ENCODE data around the gene PDE6A. TPM values are rescaled to one million over a fixed set of nuclear protein-coding genes. Genes with fewer than 3 reads are reported as not detected.
A peak's percentile ranks its signal among the peaks of the same experiment; 100 is the strongest.

The PDE6A gene
- total RNA-seq, 1 donor from 2014 or later: 0.12 TPM

DNA sequence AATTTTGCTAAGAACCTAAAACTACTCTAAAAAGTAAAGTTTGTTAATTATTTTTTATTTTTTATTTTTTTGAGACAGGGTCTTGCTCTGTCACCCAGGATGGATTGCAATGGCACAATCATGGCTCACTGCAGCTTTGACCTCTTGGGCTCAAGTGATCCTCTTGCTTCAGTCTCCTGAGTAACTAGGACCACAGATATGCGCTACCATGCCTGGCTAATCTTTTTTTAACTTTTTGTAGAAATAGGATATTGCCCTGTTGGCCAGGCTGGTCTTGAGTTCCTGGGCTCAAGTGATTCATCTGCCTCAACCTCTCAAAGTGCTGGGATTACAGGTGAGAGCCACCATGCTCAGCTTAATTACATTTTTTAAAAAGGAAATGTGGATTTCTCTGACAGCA, 45.8 kb downstream of the PDE6A start:
- Mint-ChIP-seq H3K4me3 (ENCODE audit: unreplicated experiment) (no peak overlapping the region), H3K36me3 (ENCODE audit: low read depth) (no peaks in the 10 kb centered on the region), H3K27ac (ENCODE audit: unreplicated experiment) (no peak overlapping the region), H3K9me3 (ENCODE audit: low read depth) (no peaks in the 10 kb centered on the region), H3K27me3 (ENCODE audit: low read depth) (no peaks in the 10 kb centered on the region), H3K4me1 (ENCODE audit: low read depth) (peaks cover 23% of the 10 kb centered on the region)
- TF ChIP-seq, protein P1, sequence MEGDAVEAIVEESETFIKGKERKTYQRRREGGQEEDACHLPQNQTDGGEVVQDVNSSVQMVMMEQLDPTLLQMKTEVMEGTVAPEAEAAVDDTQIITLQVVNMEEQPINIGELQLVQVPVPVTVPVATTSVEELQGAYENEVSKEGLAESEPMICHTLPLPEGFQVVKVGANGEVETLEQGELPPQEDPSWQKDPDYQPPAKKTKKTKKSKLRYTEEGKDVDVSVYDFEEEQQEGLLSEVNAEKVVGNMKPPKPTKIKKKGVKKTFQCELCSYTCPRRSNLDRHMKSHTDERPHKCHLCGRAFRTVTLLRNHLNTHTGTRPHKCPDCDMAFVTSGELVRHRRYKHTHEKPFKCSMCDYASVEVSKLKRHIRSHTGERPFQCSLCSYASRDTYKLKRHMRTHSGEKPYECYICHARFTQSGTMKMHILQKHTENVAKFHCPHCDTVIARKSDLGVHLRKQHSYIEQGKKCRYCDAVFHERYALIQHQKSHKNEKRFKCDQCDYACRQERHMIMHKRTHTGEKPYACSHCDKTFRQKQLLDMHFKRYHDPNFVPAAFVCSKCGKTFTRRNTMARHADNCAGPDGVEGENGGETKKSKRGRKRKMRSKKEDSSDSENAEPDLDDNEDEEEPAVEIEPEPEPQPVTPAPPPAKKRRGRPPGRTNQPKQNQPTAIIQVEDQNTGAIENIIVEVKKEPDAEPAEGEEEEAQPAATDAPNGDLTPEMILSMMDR (IDR thresholded peaks at IDR 0.05): no peak
- DNase-seq (ENCODE audit: low spot score): no peak

DNA sequence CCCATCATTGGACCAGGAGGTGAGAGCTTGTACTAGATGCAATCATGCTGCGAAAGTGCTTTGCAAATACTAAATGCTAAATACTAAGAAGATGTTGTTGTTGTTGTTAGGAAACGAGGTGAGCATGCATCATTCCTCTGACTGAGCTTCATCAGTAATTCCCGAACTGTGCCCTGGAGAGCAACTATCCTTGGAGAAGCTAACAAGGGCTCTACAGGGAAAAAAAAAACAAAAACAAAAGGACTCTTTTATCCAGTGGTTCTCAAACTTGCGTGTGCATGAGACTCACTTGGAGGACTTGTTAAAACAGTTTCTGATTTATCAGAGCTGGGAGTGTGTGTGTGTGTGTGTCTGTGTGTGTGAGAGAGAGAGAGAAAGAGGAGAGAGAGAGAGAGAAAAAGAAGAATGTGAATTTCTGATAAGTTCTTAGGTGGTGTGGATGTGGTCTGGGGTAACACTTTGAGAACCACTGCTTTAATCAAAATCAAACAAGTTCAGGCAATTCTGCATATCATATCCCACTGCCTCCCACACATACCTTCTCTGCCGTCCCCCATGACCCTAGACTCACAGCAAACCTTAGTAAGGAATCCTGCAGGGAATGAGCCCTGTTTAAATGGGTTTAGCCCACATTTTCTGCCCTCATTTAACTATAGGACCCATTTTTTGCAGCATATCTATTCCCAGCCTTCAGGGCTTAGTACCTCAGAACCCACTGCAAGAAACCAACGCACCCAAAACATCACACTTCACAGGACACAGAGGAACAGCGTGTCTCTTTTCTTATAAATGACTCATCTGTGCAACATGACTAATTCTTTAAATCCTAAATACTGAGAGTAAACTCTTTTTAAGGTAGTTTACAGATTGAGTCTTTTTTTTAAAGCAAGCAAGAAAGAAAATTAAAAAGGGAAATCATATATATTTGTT, 48.9 kb downstream of the PDE6A start:
- Mint-ChIP-seq H3K27ac (ENCODE audit: unreplicated experiment) (peak overlapping the region; percentile 83), H3K4me1 (ENCODE audit: low read depth) (peaks cover 26% of the 10 kb centered on the region), H3K9me3 (ENCODE audit: low read depth) (no peaks in the 10 kb centered on the region), H3K27me3 (ENCODE audit: low read depth) (no peaks in the 10 kb centered on the region), H3K4me3 (ENCODE audit: unreplicated experiment) (no peak overlapping the region), H3K36me3 (ENCODE audit: low read depth) (no peaks in the 10 kb centered on the region)
- TF ChIP-seq, protein P1 (IDR thresholded peaks at IDR 0.05): no peak
- no peak for DNase-seq (ENCODE audit: low spot score)

DNA sequence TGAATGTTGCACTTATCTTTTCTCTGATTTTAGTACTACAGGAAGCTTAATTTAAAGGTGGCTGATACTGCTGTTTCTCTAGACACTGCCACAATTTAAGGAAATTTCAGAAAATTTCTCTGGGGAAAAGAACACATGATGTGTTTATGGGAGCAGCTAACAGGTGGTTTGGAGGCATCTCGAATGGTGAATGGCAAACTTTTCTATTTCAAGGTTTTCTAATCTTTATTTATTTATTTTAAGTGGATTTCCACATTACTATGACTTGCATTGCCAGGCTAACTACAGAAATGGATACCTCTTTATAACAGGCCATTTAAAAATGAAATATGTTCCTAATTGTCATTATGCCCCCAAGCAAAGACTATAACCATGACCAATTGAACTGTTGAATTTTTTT, 50.4 kb downstream of the PDE6A start:
- no peak for DNase-seq (ENCODE audit: low spot score)
- TF ChIP-seq, protein P1 (IDR thresholded peaks at IDR 0.05): no peak
- Mint-ChIP-seq H3K27me3 (ENCODE audit: low read depth) (no peaks in the 10 kb centered on the region), H3K36me3 (ENCODE audit: low read depth) (no peaks in the 10 kb centered on the region), H3K9me3 (ENCODE audit: low read depth) (no peaks in the 10 kb centered on the region), H3K4me1 (ENCODE audit: low read depth) (peaks cover 26% of the 10 kb centered on the region), H3K27ac (ENCODE audit: unreplicated experiment) (no peak overlapping the region), H3K4me3 (ENCODE audit: unreplicated experiment) (no peak overlapping the region)

DNA sequence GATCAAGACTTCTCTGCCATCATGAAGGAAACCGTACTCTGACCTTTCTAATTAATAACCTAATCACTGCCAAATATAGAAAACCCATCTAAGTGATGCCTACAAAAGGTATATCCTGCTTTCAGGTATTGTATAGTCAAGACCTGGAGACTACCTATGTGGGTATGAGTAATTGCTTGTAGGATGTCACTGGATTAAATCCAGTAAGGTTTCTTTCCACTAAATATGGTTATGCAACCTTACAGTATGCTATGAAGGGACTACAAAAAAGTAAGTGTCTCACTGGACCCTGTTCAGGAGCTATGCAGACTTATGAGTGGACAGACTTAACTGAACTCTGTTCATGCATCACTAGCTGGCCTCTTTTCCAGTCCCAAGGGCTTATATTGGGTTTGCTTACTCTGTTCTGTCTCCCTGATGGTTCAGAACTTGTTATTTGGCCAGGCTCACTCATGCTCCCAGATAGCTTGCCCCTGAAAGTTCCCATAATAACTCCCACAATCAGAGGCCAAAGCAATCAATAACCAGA, 51.1 kb downstream of the PDE6A start:
- H3K36me3 Mint-ChIP-seq (ENCODE audit: low read depth): no peaks in the 10 kb centered on the region
- H3K4me1 Mint-ChIP-seq (ENCODE audit: low read depth): peaks cover 28% of the 10 kb centered on the region
- no peaks in the 10 kb centered on the region for H3K27me3 Mint-ChIP-seq (ENCODE audit: low read depth)
- H3K27ac Mint-ChIP-seq (ENCODE audit: unreplicated experiment): no peak overlapping the region
- H3K4me3 Mint-ChIP-seq (ENCODE audit: unreplicated experiment): no peak overlapping the region
- no peak for DNase-seq (ENCODE audit: low spot score)
- H3K9me3 Mint-ChIP-seq (ENCODE audit: low read depth): no peaks in the 10 kb centered on the region
- TF ChIP-seq, protein P1 (IDR thresholded peaks at IDR 0.05): no peak

DNA sequence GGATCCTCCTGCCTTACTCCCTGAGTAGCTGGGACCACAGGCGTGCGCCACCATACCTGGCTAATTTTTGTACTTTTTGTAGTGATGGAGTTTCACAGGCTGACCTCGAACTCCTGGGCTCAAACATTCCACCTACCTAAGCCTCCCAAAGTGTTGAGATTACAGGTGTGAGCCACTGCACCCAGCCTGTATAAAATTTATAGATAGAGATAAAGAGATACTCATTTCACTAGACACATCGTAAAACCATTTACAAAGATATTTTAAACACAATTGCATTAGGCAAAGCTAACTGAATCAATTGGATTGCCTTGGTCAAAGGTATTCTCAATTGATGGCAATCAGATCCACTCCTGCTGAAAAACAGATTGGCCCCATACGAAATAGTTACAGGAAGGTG, 52.0 kb downstream of the PDE6A start:
- Mint-ChIP-seq H3K27me3 (ENCODE audit: low read depth) (no peaks in the 10 kb centered on the region), H3K4me1 (ENCODE audit: low read depth) (peaks cover 34% of the 10 kb centered on the region)

More for the DNA sequence above, 52.0 kb downstream of the PDE6A start:
- TF ChIP-seq, protein P1 (IDR thresholded peaks at IDR 0.05): no peak
- H3K4me3 Mint-ChIP-seq (ENCODE audit: unreplicated experiment): no peak overlapping the region
- H3K27ac Mint-ChIP-seq (ENCODE audit: unreplicated experiment): no peak overlapping the region
- DNase-seq (ENCODE audit: low spot score): no peak
- H3K9me3 Mint-ChIP-seq (ENCODE audit: low read depth): no peaks in the 10 kb centered on the region
- no peaks in the 10 kb centered on the region for H3K36me3 Mint-ChIP-seq (ENCODE audit: low read depth)

All from chondrocyte (in vitro differentiated cells).